NB4 (cell line): Measurements from ENCODE around the gene RBFOX1.

Experiments
- CTCF ChIP-seq: IDR thresholded peaks from one replicate; pipeline ENCODE4 v1.5.1; 2012; ENCODE audit warnings: low read depth, low read length
- MYC ChIP-seq: IDR thresholded peaks from 2 replicates; pipeline ENCODE4 v1.6.1; 2011; ENCODE audit warnings: low read depth, low read length

GRCh38 chr16:7614021-7614795 lies 281.6 kb downstream of the RBFOX1 start:
- no peak for TF ChIP-seq MYC
- no peak for TF ChIP-seq CTCF
